GM12875 (cell line): Measurements from ENCODE around the gene CMPK2.
"Not testable (repeated sequence)": the region's sequence is repeated elsewhere in the genome, so short reads cannot be mapped to it uniquely, and the experiment has no call there.

ENCODE experiments used
- H3K4me3 ChIP-seq: one replicate; pipeline ENCODE4 v1.5.1; 2011; ENCODE audit warnings: low read depth, low read length, control low read depth
- TF ChIP-seq, protein P1 (sequence below): IDR thresholded peaks from 2 replicates; pipeline ENCODE4 v1.5.1; 2011; ENCODE audit warnings: low read depth, mild to moderate bottlenecking, control low read depth, inconsistent platforms, low read length, moderate library complexity, borderline replicate concordance; ENCODE audit not compliant: insufficient read depth

Gene CMPK2

GRCh38 chr2:6908291-6908690 lies 42.6 kb upstream of the CMPK2 start:
- TF ChIP-seq, protein P1, sequence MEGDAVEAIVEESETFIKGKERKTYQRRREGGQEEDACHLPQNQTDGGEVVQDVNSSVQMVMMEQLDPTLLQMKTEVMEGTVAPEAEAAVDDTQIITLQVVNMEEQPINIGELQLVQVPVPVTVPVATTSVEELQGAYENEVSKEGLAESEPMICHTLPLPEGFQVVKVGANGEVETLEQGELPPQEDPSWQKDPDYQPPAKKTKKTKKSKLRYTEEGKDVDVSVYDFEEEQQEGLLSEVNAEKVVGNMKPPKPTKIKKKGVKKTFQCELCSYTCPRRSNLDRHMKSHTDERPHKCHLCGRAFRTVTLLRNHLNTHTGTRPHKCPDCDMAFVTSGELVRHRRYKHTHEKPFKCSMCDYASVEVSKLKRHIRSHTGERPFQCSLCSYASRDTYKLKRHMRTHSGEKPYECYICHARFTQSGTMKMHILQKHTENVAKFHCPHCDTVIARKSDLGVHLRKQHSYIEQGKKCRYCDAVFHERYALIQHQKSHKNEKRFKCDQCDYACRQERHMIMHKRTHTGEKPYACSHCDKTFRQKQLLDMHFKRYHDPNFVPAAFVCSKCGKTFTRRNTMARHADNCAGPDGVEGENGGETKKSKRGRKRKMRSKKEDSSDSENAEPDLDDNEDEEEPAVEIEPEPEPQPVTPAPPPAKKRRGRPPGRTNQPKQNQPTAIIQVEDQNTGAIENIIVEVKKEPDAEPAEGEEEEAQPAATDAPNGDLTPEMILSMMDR = no peak

GRCh38 chr2:6906165-6906741 lies 40.5 kb upstream of the CMPK2 start:
- no peak overlapping the region for H3K4me3 ChIP-seq
- TF ChIP-seq, protein P1 = no peak

More at GRCh38 chr2:6908291-6908690, 42.6 kb upstream of the CMPK2 start:
- H3K4me3 ChIP-seq = no peak overlapping the region

DNA sequence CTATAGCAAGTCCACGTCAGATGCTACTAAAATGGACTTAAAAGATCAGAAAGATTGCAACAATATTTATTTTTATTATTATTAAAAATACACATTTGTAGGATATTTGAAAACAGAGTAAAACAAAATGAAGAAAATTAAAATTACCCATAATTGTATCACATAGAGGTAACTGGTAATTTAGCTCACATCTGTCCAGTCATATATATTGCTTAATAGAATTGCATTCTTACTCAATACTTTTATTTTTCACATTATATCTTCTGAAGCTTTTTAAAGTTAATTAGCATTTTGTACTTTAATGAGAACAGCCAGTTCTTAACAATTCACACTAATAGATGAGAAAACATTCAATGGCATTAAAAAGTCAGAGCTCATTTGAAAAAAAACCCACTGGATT lies 40.0 kb upstream of the CMPK2 start:
- TF ChIP-seq, protein P1 = no peak
- H3K4me3 ChIP-seq = no peak overlapping the region

DNA sequence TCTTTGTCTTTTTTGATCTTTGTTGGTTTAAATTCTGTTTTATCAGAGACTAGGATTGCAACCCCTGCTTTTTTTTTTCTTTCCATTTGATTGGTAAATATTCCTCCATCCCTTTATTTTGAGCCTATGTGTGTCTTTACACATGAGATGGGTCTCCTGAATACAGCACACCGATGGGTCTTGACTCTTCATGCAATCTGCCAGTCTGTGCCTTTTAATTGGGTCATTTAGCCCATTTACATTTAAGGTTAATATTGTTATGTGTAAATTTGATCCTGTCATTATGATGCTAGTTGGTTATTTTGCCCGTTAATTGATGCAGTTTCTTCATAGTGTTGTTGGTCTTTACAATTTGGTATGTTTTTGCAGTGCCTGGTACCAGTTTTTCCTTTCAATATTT lies 36.9 kb upstream of the CMPK2 start:
- H3K4me3 ChIP-seq = not testable (repeated sequence)

- H3K4me3 ChIP-seq = no peak overlapping the region
- TF ChIP-seq, protein P1 = peak; percentile 37; the same call in 1 of the 2 replicates
Observed at GRCh38 chr2:6896930-6897759, 31.4 kb upstream of the CMPK2 start.

DNA sequence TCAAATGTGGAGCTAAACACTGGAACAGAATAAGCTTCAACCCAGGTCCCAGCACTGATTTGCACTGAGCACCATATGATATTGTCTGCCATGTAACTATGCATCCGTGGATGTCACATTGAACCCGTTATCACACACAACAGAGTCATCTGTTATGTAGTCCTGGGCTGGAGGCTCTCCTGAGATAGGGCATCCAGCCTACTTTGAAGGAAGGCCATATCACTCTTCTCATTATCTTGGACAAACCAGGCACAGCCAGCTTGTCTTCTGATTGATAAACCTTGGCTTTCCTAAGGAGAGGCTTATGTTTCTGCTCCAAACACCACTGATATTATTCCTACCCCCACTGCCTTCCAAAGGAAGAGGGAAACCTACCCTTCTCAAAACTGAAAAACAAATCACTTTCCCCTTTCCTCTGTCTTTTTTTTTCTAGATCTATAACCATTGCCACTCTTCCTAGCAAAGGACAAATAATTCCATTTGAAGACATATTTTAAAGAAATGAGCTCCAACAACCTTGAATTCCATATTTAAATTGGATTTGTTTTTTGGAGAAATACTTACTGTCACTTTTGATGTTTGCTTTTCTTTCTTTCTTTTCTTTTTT lies 28.3 kb upstream of the CMPK2 start:
- no peak overlapping the region for H3K4me3 ChIP-seq

GRCh38 chr2:6888724-6889123 lies 23.0 kb upstream of the CMPK2 start:
- TF ChIP-seq, protein P1 = no peak
- no peak overlapping the region for H3K4me3 ChIP-seq

More for the DNA sequence above, 28.3 kb upstream of the CMPK2 start:
- TF ChIP-seq, protein P1 = no peak
